IMR-90 (cell line): Measurements from ENCODE around the gene FADS2. TPM values are rescaled to one million over a fixed set of nuclear protein-coding genes. Genes with fewer than 3 reads are reported as not detected.

Experiments used
- ATAC-seq: fragments of 200-7000 bp; cut with Tn5 transposase; 2 replicates; pipeline ENCODE4 v1.9.1; 2020; ENCODE audit warnings: low read depth, mild to moderate bottlenecking, moderate library complexity
- BruUV-seq: library from RNA; stranded (reverse); fragments of 400-500 nt; replicated peaks from 2 replicates; lab custom pipeline; 2021; lab: Mats Ljungman, UMichigan
- CTCF ChIA-PET: fragments of 300-600 bp; formaldehyde crosslinking; extraction: SDS; loops from one replicate; lab custom pipeline; 2021; ENCODE audit warnings: antibody characterized with exemption; lab: Yijun Ruan, JAX
- POLR2A ChIA-PET: fragments of 300-600 bp; sonication (Branson Sonifier 250); formaldehyde crosslinking; loops from one replicate; lab custom pipeline; 2022; ENCODE audit warnings: antibody characterized with exemption; ENCODE audit not compliant: unreplicated experiment; lab: Charles Lee
- DNase-seq: peaks from one replicate; pipeline ENCODE4 v3.0.0; 2013
- H2AFZ ChIP-seq: replicated peaks from 2 replicates; pipeline ENCODE3; 2013; ENCODE audit warnings: low read length, mild to moderate bottlenecking; ENCODE audit not compliant: poor library complexity
- H2AK5ac ChIP-seq: 2 replicates; pipeline ENCODE4 v1.6.1; 2013; ENCODE audit warnings: low read depth, low read length, inconsistent platforms
- H2AK9ac ChIP-seq: replicated peaks from 2 replicates; pipeline ENCODE3; 2013; ENCODE audit warnings: mild to moderate bottlenecking, low read depth, low read length, moderate library complexity; ENCODE audit not compliant: poor library complexity
- H2BK120ac ChIP-seq: 2 replicates; pipeline ENCODE4 v1.6.1; 2013; ENCODE audit warnings: low read depth, low read length, inconsistent platforms
- H2BK15ac ChIP-seq: 3 replicates; pipeline ENCODE4 v1.6.1; 2013; ENCODE audit warnings: low read depth, low read length, inconsistent platforms
- H2BK20ac ChIP-seq: 2 replicates; pipeline ENCODE4 v1.6.1; 2013; ENCODE audit warnings: low read depth, mild to moderate bottlenecking, inconsistent platforms, low read length, moderate library complexity
- H2BK5ac ChIP-seq: 2 replicates; pipeline ENCODE4 v1.6.1; 2013; ENCODE audit warnings: mild to moderate bottlenecking, low read depth, low read length, inconsistent platforms; ENCODE audit not compliant: poor library complexity, severe bottlenecking
- H3K14ac ChIP-seq: replicated peaks from 2 replicates; pipeline ENCODE4 v1.6.1; 2013; ENCODE audit warnings: low read depth, low read length, inconsistent platforms
- H3K18ac ChIP-seq: 2 replicates; pipeline ENCODE4 v1.6.1; 2013; ENCODE audit warnings: low read depth, low read length, control low read depth
- H3K23ac ChIP-seq: 2 replicates; pipeline ENCODE4 v1.6.1; 2013; ENCODE audit warnings: low read depth, low read length, inconsistent platforms
- H3K27ac ChIP-seq: 2 replicates; pipeline ENCODE4 v1.5.1; 2013; ENCODE audit warnings: mild to moderate bottlenecking, control low read depth, low read length; ENCODE audit not compliant: insufficient read depth
- H3K27me3 ChIP-seq: 2 replicates; pipeline ENCODE4 v1.6.1; 2013; ENCODE audit warnings: low read length; ENCODE audit not compliant: control insufficient read depth, insufficient read depth
- H3K36me3 ChIP-seq: 2 replicates; pipeline ENCODE4 v1.6.1; 2013; ENCODE audit warnings: low read length, mixed read lengths; ENCODE audit not compliant: control insufficient read depth, insufficient read depth
- H3K4ac ChIP-seq: 2 replicates; pipeline ENCODE4 v1.6.1; 2013; ENCODE audit warnings: low read depth, low read length, inconsistent platforms
- H3K4me1 ChIP-seq: 2 replicates; pipeline ENCODE4 v1.6.1; 2013; ENCODE audit warnings: low read length, mixed read lengths; ENCODE audit not compliant: control insufficient read depth, insufficient read depth
- H3K4me2 ChIP-seq: 2 replicates; pipeline ENCODE4 v1.6.1; 2013; ENCODE audit warnings: low read depth, mild to moderate bottlenecking, control low read depth, low read length, moderate library complexity
- H3K4me3 ChIP-seq: 2 replicates; pipeline ENCODE4 v1.5.1; 2013; ENCODE audit warnings: low read depth, mild to moderate bottlenecking, control low read depth, low read length, moderate library complexity; ENCODE audit not compliant: insufficient read depth
- H3K56ac ChIP-seq: 2 replicates; pipeline ENCODE4 v1.6.1; 2013; ENCODE audit warnings: low read length, inconsistent platforms; ENCODE audit not compliant: insufficient read depth; ENCODE audit errors: extremely low read depth
- H3K79me1 ChIP-seq, 2 experiments: 2 replicates each; pipeline ENCODE4 v1.6.1; 2013; ENCODE audit warnings: low read length in 2 of 2, inconsistent platforms in 1 of 2, low read depth in 1 of 2
- H3K9ac ChIP-seq: 2 replicates; pipeline ENCODE4 v1.6.1; 2013; ENCODE audit warnings: low read depth, low read length, control low read depth
- H3K9me1 ChIP-seq: 2 replicates; pipeline ENCODE4 v1.6.1; 2013; ENCODE audit warnings: low read length, inconsistent platforms; ENCODE audit not compliant: insufficient read depth
- H3K9me3 ChIP-seq: 2 replicates; pipeline ENCODE4 v1.6.1; 2013; ENCODE audit warnings: low read length; ENCODE audit not compliant: control insufficient read depth, insufficient read depth
- H4K20me1 ChIP-seq: 2 replicates; pipeline ENCODE4 v1.6.1; 2013; ENCODE audit warnings: low read length, inconsistent platforms; ENCODE audit not compliant: insufficient read depth
- H4K5ac ChIP-seq: 2 replicates; pipeline ENCODE4 v1.6.1; 2013; ENCODE audit warnings: mild to moderate bottlenecking, low read depth, low read length, control low read depth
- H4K8ac ChIP-seq, 2 experiments: 2 replicates each; pipeline ENCODE4 v1.6.1; 2013; ENCODE audit warnings: low read depth in 2 of 2, low read length in 2 of 2, control low read depth in 1 of 2, inconsistent platforms in 1 of 2
- H4K91ac ChIP-seq: 2 replicates; pipeline ENCODE4 v1.6.1; 2013; ENCODE audit warnings: low read depth, low read length, inconsistent platforms; ENCODE audit not compliant: insufficient read depth
- BHLHE40 ChIP-seq: fragments of 150-350 bp; IDR thresholded peaks from 2 replicates; pipeline ENCODE4 v1.6.1; 2016; ENCODE audit warnings: mild to moderate bottlenecking, low read depth, low read length
- CEBPB ChIP-seq: IDR thresholded peaks from 2 replicates; pipeline ENCODE4 v1.6.1; 2012; ENCODE audit warnings: low read depth, low read length, improper control_type of control experiment
- CHD1 ChIP-seq: IDR thresholded peaks from 2 replicates; pipeline ENCODE4 v1.6.1; 2012; ENCODE audit warnings: low read depth, low read length, improper control_type of control experiment
- FOS ChIP-seq: fragments of 150-350 bp; IDR thresholded peaks from 2 replicates; pipeline ENCODE4 v1.6.1; 2016; ENCODE audit warnings: low read depth, low read length
- MAFK ChIP-seq: IDR thresholded peaks from 2 replicates; pipeline ENCODE4 v1.6.1; 2012; ENCODE audit warnings: low read depth, low read length, improper control_type of control experiment
- MAZ ChIP-seq: IDR thresholded peaks from 2 replicates; pipeline ENCODE4 v1.6.1; 2012; ENCODE audit warnings: low read depth, mild to moderate bottlenecking, low read length, improper control_type of control experiment, moderate library complexity, borderline replicate concordance
- NFE2L2 ChIP-seq: fragments of 150-350 bp; IDR thresholded peaks from 2 replicates; pipeline ENCODE4 v1.6.1; 2016; ENCODE audit warnings: low read depth, mild to moderate bottlenecking, low read length
- POLR2A ChIP-seq: IDR thresholded peaks from 2 replicates; pipeline ENCODE4 v1.6.1; 2012; ENCODE audit warnings: mild to moderate bottlenecking, low read depth, low read length
- RAD21 ChIP-seq: IDR thresholded peaks from 2 replicates; pipeline ENCODE4 v1.6.1; 2012; ENCODE audit warnings: low read length, improper control_type of control experiment
- RCOR1 ChIP-seq: IDR thresholded peaks from 2 replicates; pipeline ENCODE4 v1.6.1; 2012; ENCODE audit warnings: mild to moderate bottlenecking, low read length, improper control_type of control experiment; ENCODE audit not compliant: insufficient replicate concordance
- RFX5 ChIP-seq: IDR thresholded peaks from 2 replicates; pipeline ENCODE4 v1.8.0; 2012; ENCODE audit warnings: low read depth, mild to moderate bottlenecking, low read length, moderate library complexity
- SMC3 ChIP-seq: fragments of 150-350 bp; IDR thresholded peaks from 2 replicates; pipeline ENCODE4 v1.6.1; 2016; ENCODE audit warnings: low read depth, mild to moderate bottlenecking, antibody characterized with exemption, low read length, moderate library complexity
- WGBS, 2 experiments: methylation state at CpG; one replicate each; pipeline versions ENCODE4 v1.1.5 to v1.1.7; 2013; ENCODE audit warnings: missing lambda C conversion rate in 2 of 2; ENCODE audit not compliant: insufficient read length in 1 of 2; ENCODE audit errors: extremely low coverage in 2 of 2; 5-methylcytosine and 5-hydroxymethylcytosine counted together
- dilution Hi-C: fragments of 300-500 bp; cut with HindIII; formaldehyde crosslinking; loops from one replicate; pipeline ENCODE4 v1.14.3; 2018; ENCODE audit warnings: low sequenced_read_pairs; ENCODE audit not compliant: unreplicated experiment
- in situ Hi-C: fragments of 300-500 bp; cut with MboI; formaldehyde crosslinking; loops from 3 replicates; pipeline ENCODE4 v1.14.3; 2019; ENCODE audit warnings: low sequenced_read_pairs, inconsistent platforms, mixed read lengths
- intact Hi-C: fragments of 100-400 bp; cut with micrococcal nuclease; formaldehyde crosslinking; loops from 2 replicates; pipeline ENCODE4 v1.10.0; 2022
- polyA plus RNA-seq, 3 experiments: library from polyadenylated mRNA; depleted of rRNA; stranded (reverse); fragments of >200 nt; gene quantifications; 2 replicates each; pipeline ENCODE4 v1.2.3, GENCODE V29; 2012; ENCODE audit warnings: low replicate concordance in 1 of 3
- total RNA-seq: library from RNA; depleted of rRNA; stranded (reverse); fragments of >200 nt; gene quantifications from 2 replicates; pipeline ENCODE4 v1.2.3, GENCODE V29; 2012
- TF ChIP-seq, protein P1 (sequence below): conservative IDR thresholded peaks from 2 replicates; pipeline ENCODE4 v1.5.1; 2012; ENCODE audit warnings: mild to moderate bottlenecking, low read depth, low read length, improper control_type of control experiment
- TF ChIP-seq, protein P2 (sequence below): fragments of 150-350 bp; IDR thresholded peaks from 2 replicates; pipeline ENCODE4 v1.6.1; 2016; ENCODE audit warnings: low read depth, mild to moderate bottlenecking, low read length, moderate library complexity, borderline replicate concordance
- TF ChIP-seq, protein P3 (sequence below): fragments of 150-350 bp; IDR thresholded peaks from 2 replicates; pipeline ENCODE4 v1.6.1; 2017; ENCODE audit warnings: mild to moderate bottlenecking, antibody characterized with exemption, low read length, low read depth

FADS2 gene
- total and polyA plus RNA-seq, 2 of the 4 experiments (the other 2 are of a cell fraction): 33.3 to 88.4 TPM

DNA sequence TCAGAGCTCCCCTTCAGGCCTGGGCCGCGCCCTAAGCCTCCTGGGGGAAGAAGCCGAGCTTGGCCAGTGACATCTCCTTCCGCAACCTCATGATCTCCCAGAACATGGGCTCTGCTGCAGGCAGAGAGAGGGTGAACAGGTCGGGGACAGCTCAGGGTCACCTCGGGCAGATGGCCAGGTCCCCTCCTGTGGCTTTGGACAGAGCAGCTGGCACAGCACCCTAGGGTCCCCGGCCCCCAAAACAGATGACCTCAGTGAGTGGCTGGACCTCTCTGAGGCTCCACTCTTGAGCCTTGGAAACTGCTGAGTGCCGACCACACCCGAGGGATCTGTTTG lies 70.1 kb downstream of the FADS2 start:
- Histone ChIP-seq H3K4me1 (peaks cover 3% of the 10 kb centered on the region; the same call in 1 of the 2 replicates), H3K79me1 (no peaks in the 10 kb centered on the region), H4K91ac (no peak overlapping the region), H4K20me1 (no peaks in the 10 kb centered on the region), H4K8ac (no peak overlapping the region), H2BK120ac (no peak overlapping the region), H2BK20ac (no peak overlapping the region), H3K4me3 (no peak overlapping the region), H3K4ac (no peak overlapping the region), H3K27ac (no peak overlapping the region), H3K56ac (no peak overlapping the region), H3K36me3 (no peaks in the 10 kb centered on the region), H3K9ac (no peak overlapping the region), H3K27me3 (no peaks in the 10 kb centered on the region), H2AK5ac (peak overlapping the region; percentile 81; the same call in 1 of the 2 replicates), H3K14ac (no peak overlapping the region), H2BK5ac (no peak overlapping the region), H3K9me3 (no peaks in the 10 kb centered on the region), H2AFZ (no peak overlapping the region), H4K5ac (no peak overlapping the region), H3K9me1 (no peaks in the 10 kb centered on the region), H3K23ac (no peak overlapping the region), H3K4me2 (no peak overlapping the region), H2AK9ac (no peak overlapping the region), H3K18ac (no peak overlapping the region), H2BK15ac (no peak overlapping the region)
- ChIA-PET CTCF (interaction anchor here (0.6 to 5.2 kb wide), 12 partner anchors 10 to 214 kb away, joined by 3 to 52 read pairs (median 3); partner anchors contain the start of gene BEST1), POLR2A (interaction anchor here (0.6 kb wide), 1 partner anchor 63 kb away, joined by 4 read pairs; no protein-coding TSS in a partner anchor)
- ATAC-seq: no peak
- in situ Hi-C loops: loop anchor here (5.0 kb wide), 2 partner anchors 49 to 209 kb away; no protein-coding TSS in a partner anchor
- intact Hi-C loops: no loop called here
- dilution Hi-C loops: no loop called here
- DNase-seq: no peak
- BruUV-seq: no TSS peak
- WGBS, 2 experiments: 87% methylated on average over 6 of the region's 9 CpGs; no CpG with 5 or more reads in 1 of the 2 experiments
- TF ChIP-seq RAD21: no peak
- TF ChIP-seq, protein P1, sequence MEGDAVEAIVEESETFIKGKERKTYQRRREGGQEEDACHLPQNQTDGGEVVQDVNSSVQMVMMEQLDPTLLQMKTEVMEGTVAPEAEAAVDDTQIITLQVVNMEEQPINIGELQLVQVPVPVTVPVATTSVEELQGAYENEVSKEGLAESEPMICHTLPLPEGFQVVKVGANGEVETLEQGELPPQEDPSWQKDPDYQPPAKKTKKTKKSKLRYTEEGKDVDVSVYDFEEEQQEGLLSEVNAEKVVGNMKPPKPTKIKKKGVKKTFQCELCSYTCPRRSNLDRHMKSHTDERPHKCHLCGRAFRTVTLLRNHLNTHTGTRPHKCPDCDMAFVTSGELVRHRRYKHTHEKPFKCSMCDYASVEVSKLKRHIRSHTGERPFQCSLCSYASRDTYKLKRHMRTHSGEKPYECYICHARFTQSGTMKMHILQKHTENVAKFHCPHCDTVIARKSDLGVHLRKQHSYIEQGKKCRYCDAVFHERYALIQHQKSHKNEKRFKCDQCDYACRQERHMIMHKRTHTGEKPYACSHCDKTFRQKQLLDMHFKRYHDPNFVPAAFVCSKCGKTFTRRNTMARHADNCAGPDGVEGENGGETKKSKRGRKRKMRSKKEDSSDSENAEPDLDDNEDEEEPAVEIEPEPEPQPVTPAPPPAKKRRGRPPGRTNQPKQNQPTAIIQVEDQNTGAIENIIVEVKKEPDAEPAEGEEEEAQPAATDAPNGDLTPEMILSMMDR: no peak
- no peak for TF ChIP-seq MAZ
- TF ChIP-seq SMC3: no peak
- no peak for TF ChIP-seq RFX5
- no peak for TF ChIP-seq MAFK
- TF ChIP-seq POLR2A: no peak
- TF ChIP-seq FOS: no peak
- TF ChIP-seq NFE2L2: no peak
- TF ChIP-seq BHLHE40: no peak
- TF ChIP-seq, protein P2, sequence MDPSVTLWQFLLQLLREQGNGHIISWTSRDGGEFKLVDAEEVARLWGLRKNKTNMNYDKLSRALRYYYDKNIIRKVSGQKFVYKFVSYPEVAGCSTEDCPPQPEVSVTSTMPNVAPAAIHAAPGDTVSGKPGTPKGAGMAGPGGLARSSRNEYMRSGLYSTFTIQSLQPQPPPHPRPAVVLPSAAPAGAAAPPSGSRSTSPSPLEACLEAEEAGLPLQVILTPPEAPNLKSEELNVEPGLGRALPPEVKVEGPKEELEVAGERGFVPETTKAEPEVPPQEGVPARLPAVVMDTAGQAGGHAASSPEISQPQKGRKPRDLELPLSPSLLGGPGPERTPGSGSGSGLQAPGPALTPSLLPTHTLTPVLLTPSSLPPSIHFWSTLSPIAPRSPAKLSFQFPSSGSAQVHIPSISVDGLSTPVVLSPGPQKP: no peak
- TF ChIP-seq CHD1: no peak
- TF ChIP-seq RCOR1: no peak
- TF ChIP-seq, protein P3, sequence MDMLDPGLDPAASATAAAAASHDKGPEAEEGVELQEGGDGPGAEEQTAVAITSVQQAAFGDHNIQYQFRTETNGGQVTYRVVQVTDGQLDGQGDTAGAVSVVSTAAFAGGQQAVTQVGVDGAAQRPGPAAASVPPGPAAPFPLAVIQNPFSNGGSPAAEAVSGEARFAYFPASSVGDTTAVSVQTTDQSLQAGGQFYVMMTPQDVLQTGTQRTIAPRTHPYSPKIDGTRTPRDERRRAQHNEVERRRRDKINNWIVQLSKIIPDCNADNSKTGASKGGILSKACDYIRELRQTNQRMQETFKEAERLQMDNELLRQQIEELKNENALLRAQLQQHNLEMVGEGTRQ: no peak
- TF ChIP-seq CEBPB: no peak
